GM12878 (cell line): ENCODE results near the gene GPR152. TPM values are rescaled to one million over a fixed set of nuclear protein-coding genes. Genes with fewer than 3 reads are reported as not detected.
"Not testable (repeated sequence)": the region's sequence is repeated elsewhere in the genome, so short reads cannot be mapped to it uniquely, and the experiment has no call there.

Experiments used
- ATAC-seq: fragments of 200-7000 bp; cut with Tn5 transposase; 3 replicates; pipeline ENCODE4 v1.9.1; 2020; ENCODE audit warnings: mild to moderate bottlenecking, moderate library complexity
- BruUV-seq: library from RNA; stranded (reverse); fragments of 400-500 nt; replicated peaks from 2 replicates; lab custom pipeline; 2021; lab: Mats Ljungman, UMichigan
- CTCF ChIA-PET: fragments of 300-600 bp; sonication (Branson Sonifier 250); formaldehyde crosslinking; extraction: SDS; loops from one replicate; lab custom pipeline; 2021; ENCODE audit warnings: inconsistent platforms; lab: Yijun Ruan, JAX
- POLR2A ChIA-PET: fragments of 350-600 bp; formaldehyde crosslinking; extraction: SDS; loops from one replicate; lab custom pipeline; 2021; ENCODE audit warnings: inconsistent platforms; lab: Charles Lee
- RAD21 ChIA-PET: fragments of 300-600 bp; sonication (Branson Sonifier 250); formaldehyde crosslinking; loops from one replicate; lab custom pipeline; 2023; ENCODE audit warnings: antibody characterized with exemption; ENCODE audit not compliant: unreplicated experiment; lab: Charles Lee
- SMC1A ChIA-PET: fragments of 300-600 bp; sonication (Branson Sonifier 250); formaldehyde crosslinking; loops from one replicate; lab custom pipeline; 2023; ENCODE audit not compliant: unreplicated experiment, uncharacterized antibody; lab: Charles Lee
- DNase-seq: peaks from one replicate; pipeline ENCODE4 v3.0.0-alpha.2; 2011; ENCODE audit warnings: low read depth, low spot score
- FAIRE-seq: peaks from 3 replicates; lab custom pipeline; 2011; peaks lifted over from hg19 to GRCh38; lab: Jason Lieb, UNC
- H2AFZ ChIP-seq: 2 replicates; pipeline ENCODE4 v1.6.0; 2011; ENCODE audit warnings: low read depth, low read length, control low read depth; ENCODE audit not compliant: control insufficient read depth
- H3K27ac ChIP-seq: 2 replicates; pipeline ENCODE4 v1.5.1; 2011; ENCODE audit warnings: control low read depth; ENCODE audit not compliant: control insufficient read depth, insufficient read depth
- H3K27me3 ChIP-seq, 2 experiments: replicated peaks in 1 of 2; 2 replicates each; pipeline versions ENCODE4 v1.6.0 to v1.6.1; 2011; ENCODE audit warnings: low read length in 1 of 2; ENCODE audit not compliant: control insufficient read depth in 2 of 2, insufficient read depth in 2 of 2
- H3K36me3 ChIP-seq, 2 experiments: 2 replicates each; pipeline ENCODE4 v1.5.1; 2011; ENCODE audit warnings: low read length in 1 of 2; ENCODE audit not compliant: control insufficient read depth in 2 of 2, insufficient read depth in 2 of 2
- H3K4me1 ChIP-seq: 2 replicates; pipeline ENCODE4 v1.6.1; 2011; ENCODE audit warnings: mild to moderate bottlenecking, low read length, moderate library complexity, mixed read lengths; ENCODE audit not compliant: control insufficient read depth, insufficient read depth
- H3K4me2 ChIP-seq: 2 replicates; pipeline ENCODE4 v1.6.0; 2011; ENCODE audit warnings: control low read depth; ENCODE audit not compliant: control insufficient read depth, insufficient read depth
- H3K4me3 ChIP-seq: fragments of 200-600 bp; sonication (generic); 2 replicates; pipeline ENCODE4 v1.5.1; 2016
- H3K79me2 ChIP-seq: 2 replicates; pipeline ENCODE4 v1.6.0; 2011; ENCODE audit warnings: low read length; ENCODE audit not compliant: control insufficient read depth, insufficient read depth
- H3K9ac ChIP-seq: 2 replicates; pipeline ENCODE4 v1.8.0; 2011; ENCODE audit warnings: low read length, control low read depth, mixed read lengths; ENCODE audit not compliant: control insufficient read depth, insufficient read depth
- H3K9me3 ChIP-seq: replicated peaks from 3 replicates; pipeline ENCODE4 v1.5.1; 2011; ENCODE audit warnings: mild to moderate bottlenecking, low read length; ENCODE audit not compliant: control insufficient read depth, insufficient read depth
- H4K20me1 ChIP-seq: 2 replicates; pipeline ENCODE4 v1.6.0; 2011; ENCODE audit not compliant: control insufficient read depth, insufficient read depth
- BACH1 ChIP-seq: fragments of 450-650 bp; IDR thresholded peaks from 2 replicates; pipeline ENCODE4 v1.6.1; 2017; ENCODE audit warnings: mild to moderate bottlenecking, borderline replicate concordance
- BHLHE40 ChIP-seq, 2 experiments: fragments of 450-650 bp in 1 of 2; IDR thresholded peaks; 2 replicates each; pipeline ENCODE4 v1.6.1; 2011 to 2017; ENCODE audit warnings: low read depth in 2 of 2, borderline replicate concordance in 1 of 2, improper control_type of control experiment in 1 of 2, low read length in 1 of 2, mild to moderate bottlenecking in 1 of 2
- CREM ChIP-seq: IDR thresholded peaks from 2 replicates; pipeline ENCODE4 v1.6.1; 2014; ENCODE audit warnings: antibody characterized with exemption, low read depth
- GATAD2B ChIP-seq: fragments of 450-650 bp; conservative IDR thresholded peaks from 2 replicates; pipeline ENCODE4 v1.6.1; 2017; ENCODE audit warnings: low read depth, mild to moderate bottlenecking, moderate library complexity
- HDGF ChIP-seq: fragments of 450-650 bp; IDR thresholded peaks from 2 replicates; pipeline ENCODE4 v1.6.1; 2016; ENCODE audit warnings: antibody characterized with exemption
- LARP7 ChIP-seq: fragments of 450-650 bp; IDR thresholded peaks from 2 replicates; pipeline ENCODE4 v1.6.1; 2017; ENCODE audit warnings: mild to moderate bottlenecking
- NR2F1 ChIP-seq: fragments of 450-650 bp; conservative IDR thresholded peaks from 2 replicates; pipeline ENCODE4 v1.6.1; 2017; ENCODE audit warnings: mild to moderate bottlenecking
- PKNOX1 ChIP-seq: fragments of 450-650 bp; IDR thresholded peaks from 2 replicates; pipeline ENCODE4 v1.6.1; 2016; ENCODE audit warnings: mild to moderate bottlenecking
- POLR2A ChIP-seq: IDR thresholded peaks from 2 replicates; pipeline ENCODE4 v1.6.1; 2011; ENCODE audit warnings: low read depth, mild to moderate bottlenecking, low read length
- POLR2AphosphoS5 ChIP-seq: IDR thresholded peaks from 2 replicates; pipeline ENCODE4 v1.6.1; 2011; ENCODE audit warnings: mild to moderate bottlenecking, low read length, inconsistent platforms
- POU2F2 ChIP-seq: IDR thresholded peaks from 3 replicates; pipeline ENCODE4 v1.6.1; 2011; ENCODE audit warnings: low read depth, mild to moderate bottlenecking, low read length, borderline replicate concordance
- TAF1 ChIP-seq: IDR thresholded peaks from 2 replicates; pipeline ENCODE4 v1.6.1; 2011; ENCODE audit warnings: mild to moderate bottlenecking, low read depth, low read length, borderline replicate concordance
- ZNF217 ChIP-seq: fragments of 450-650 bp; IDR thresholded peaks from 2 replicates; pipeline ENCODE4 v1.6.1; 2017; ENCODE audit warnings: antibody characterized with exemption, mild to moderate bottlenecking
- ZNF687 ChIP-seq: fragments of 450-650 bp; IDR thresholded peaks from 2 replicates; pipeline ENCODE4 v1.6.1; 2017; ENCODE audit warnings: mild to moderate bottlenecking, moderate library complexity
- WGBS: methylation state at CpG from one replicate; pipeline ENCODE4 v1.1.6; 2016; ENCODE audit warnings: low lambda C conversion rate; ENCODE audit not compliant: insufficient replicate concordance, insufficient coverage; ENCODE audit errors: missing lambda C conversion rate; 5-methylcytosine and 5-hydroxymethylcytosine counted together
- in situ Hi-C: fragments of 300-500 bp; cut with MboI; formaldehyde crosslinking; loops from 9 replicates; pipeline ENCODE4 v1.14.3; 2018; ENCODE audit warnings: mixed read lengths
- intact Hi-C: fragments of 100-400 bp; cut with micrococcal nuclease; formaldehyde crosslinking; loops from one replicate; pipeline ENCODE4 v1.14.2; 2022; ENCODE audit not compliant: unreplicated experiment
- polyA plus RNA-seq, 11 experiments: library from polyadenylated mRNA; depleted of rRNA in 4 of 11; unstranded in 6 of 11; stranded (reverse) in 5 of 11; fragments of >200 nt; fragmentation: Nextera tagmentation in 4 of 11; fragmentation: Illumina TruSeq in 1 of 11; extraction: Ambion mirVana in 4 of 11; extraction: Trizol in 1 of 11; gene quantifications; 1 replicate in 1 of 11; 2 replicates in 10 of 11; pipeline versions ENCODE4 v1.2.1 to v1.2.3, GENCODE V29; 2011 to 2016; ENCODE audit warnings: inconsistent platforms in 2 of 11, missing spikeins in 2 of 11, low read depth in 1 of 11
- total RNA-seq, 4 experiments: library from RNA; depleted of rRNA in 3 of 4; stranded (reverse); fragments of >200 nt in 3 of 4; fragmentation: Illumina TruSeq in 1 of 4; extraction: Trizol in 1 of 4; gene quantifications; 2 replicates each; pipeline versions ENCODE4 v1.2.1 to v1.2.3, GENCODE V29; 2013 to 2021
- TF ChIP-seq, protein P1 (sequence below): IDR thresholded peaks from 2 replicates; pipeline ENCODE4 v1.6.1; 2011; ENCODE audit warnings: mild to moderate bottlenecking, low read depth, low read length, moderate library complexity; ENCODE audit not compliant: insufficient replicate concordance

Gene GPR152
- total and polyA plus RNA-seq, 10 of the 15 experiments (the other 5 are each of a cell fraction or from before 2014, with no cell fraction given) = not detected

- 2% methylated on average over 7 of the region's 7 CpGs for WGBS
- BruUV-seq, H4K20me1 ChIP-seq, H2AFZ ChIP-seq, H3K9me3 ChIP-seq, in situ Hi-C loops, H3K27me3 ChIP-seq: not testable (repeated sequence)
- TF ChIP-seq ZNF687 (peak; percentile 2; the same call in 1 of the 2 replicates), NR2F1 (peak; percentile 61), BHLHE40 (IDR thresholded peaks at IDR 0.05; ENCODE audit: borderline replicate concordance in 1 of 2, low read depth in 2 of 2, low read length in 1 of 2) (peak; percentile 22 to 78; a peak in 1 of 4 replicates), LARP7 (0 out of 2 replicates have a peak, but pooled peaks have one; percentile 21), ZNF217 (peak; percentile 46; the same call in 1 of the 2 replicates), CREM (0 out of 2 replicates have a peak, but pooled peaks have one; percentile 7), HDGF (peak; percentile 13; the same call in 1 of the 2 replicates), POLR2A (peak; percentile 84), BACH1 (0 out of 2 replicates have a peak, but pooled peaks have one; percentile 31), GATAD2B (peak; percentile 7; the same call in 1 of the 2 replicates), POU2F2 (peak; percentile 48; the same call in 1 of the 3 replicates), TAF1 (0 out of 2 replicates have a peak, but pooled peaks have one; percentile 44), PKNOX1 (peak; percentile 95), POLR2AphosphoS5 (peak; percentile 85)
- TF ChIP-seq, protein P1, sequence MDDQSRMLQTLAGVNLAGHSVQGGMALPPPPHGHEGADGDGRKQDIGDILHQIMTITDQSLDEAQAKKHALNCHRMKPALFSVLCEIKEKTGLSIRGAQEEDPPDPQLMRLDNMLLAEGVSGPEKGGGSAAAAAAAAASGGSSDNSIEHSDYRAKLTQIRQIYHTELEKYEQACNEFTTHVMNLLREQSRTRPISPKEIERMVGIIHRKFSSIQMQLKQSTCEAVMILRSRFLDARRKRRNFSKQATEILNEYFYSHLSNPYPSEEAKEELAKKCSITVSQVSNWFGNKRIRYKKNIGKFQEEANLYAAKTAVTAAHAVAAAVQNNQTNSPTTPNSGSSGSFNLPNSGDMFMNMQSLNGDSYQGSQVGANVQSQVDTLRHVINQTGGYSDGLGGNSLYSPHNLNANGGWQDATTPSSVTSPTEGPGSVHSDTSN = peak; percentile 81
- POLR2A ChIA-PET = interaction anchor here (0.9 to 6.8 kb wide), 18 partner anchors 14 to 216 kb away, joined by 3 to 112 read pairs (median 5); partner anchors contain the start of genes PITPNM1, POLD4, PPP1CA and PTPRCAP
- H3K4me3 ChIP-seq = 0 out of 2 replicates have a peak overlapping the region, but pooled peaks have one; percentile 4
- H3K36me3 ChIP-seq = peaks cover 4 to 21% of the 10 kb centered on the region in 2 experiments; a peak in 3 of 4 replicates
- H3K27ac ChIP-seq = peak overlapping the region; percentile 70
- peak overlapping the region; percentile 76 for H3K9ac ChIP-seq
- CTCF ChIA-PET = interaction anchor here (0.7 to 6.7 kb wide), 6 partner anchors 16 to 459 kb away, joined by 3 to 37 read pairs (median 7); partner anchors contain the start of genes PITPNM1, PPP1CA, PTPRCAP and TBC1D10C
- ATAC-seq = peak; percentile 57
- SMC1A ChIA-PET = interaction anchor here (0.7 to 6.2 kb wide), 12 partner anchors 18 to 168 kb away, joined by 3 to 43 read pairs (median 4); partner anchors contain the start of genes PITPNM1, POLD4, PTPRCAP and RAD9A
- FAIRE-seq = peak; percentile 27
- H3K4me1 ChIP-seq = peaks cover 44% of the 10 kb centered on the region
- peak; percentile 79 for DNase-seq
- H3K79me2 ChIP-seq = peaks cover 33% of the 10 kb centered on the region
- H3K4me2 ChIP-seq = peak overlapping the region; percentile 80
- RAD21 ChIA-PET = interaction anchor here (0.6 to 6.9 kb wide), 15 partner anchors 9 to 141 kb away, joined by 3 to 95 read pairs (median 4); partner anchors contain the start of genes PITPNM1, POLD4, PPP1CA and PTPRCAP
- intact Hi-C loops = loop anchor here (2.0 to 10.0 kb wide), 4 partner anchors 21 to 221 kb away; partner anchors contain the start of genes GRK2, POLD4 and PTPRCAP
These were observed 33.4 kb upstream of the GPR152 start for GRCh38 chr11:67485873-67486361.
